ENCODE results near the gene PCDHB1. TPM values are rescaled to one million over a fixed set of nuclear protein-coding genes. Genes with fewer than 3 reads are reported as not detected.

The PCDHB1 gene
- total and polyA plus RNA-seq, 2 donors (not counting 3 experiments of a cell fraction or from before 2014, with no cell fraction given) = not detected

DNA sequence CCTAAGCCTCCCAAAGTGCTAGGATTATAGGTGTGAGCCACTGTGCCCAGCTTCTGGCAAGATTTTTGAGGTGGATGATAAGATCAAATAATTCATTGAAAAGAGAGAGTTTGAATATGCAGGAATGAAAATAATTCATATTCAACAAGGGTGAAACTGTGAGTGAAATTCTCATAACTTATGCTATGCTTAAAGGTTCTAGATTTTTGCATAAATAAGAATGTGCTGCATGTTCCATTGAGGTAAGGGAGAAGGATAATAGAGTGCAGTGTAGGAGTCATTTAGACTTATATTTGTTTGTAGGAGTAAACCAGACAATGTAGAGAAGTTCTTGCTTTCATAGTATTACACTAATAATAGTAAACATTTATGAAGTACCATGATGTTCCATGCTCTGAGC, 31.1 kb downstream of the PCDHB1 start:
- Histone ChIP-seq H2AFZ (ENCODE audit: low read depth, low read length) (no peak overlapping the region), H3K9me1 (replicated peaks; ENCODE audit: control insufficient read depth, extremely low read depth, insufficient read depth, low read length) (no peaks in the 10 kb centered on the region), H3K9me3 (replicated peaks; ENCODE audit: control insufficient read depth, insufficient read depth, low read length) (no peaks in the 10 kb centered on the region), H3K4me1 (ENCODE audit: control insufficient read depth, extremely low read depth, insufficient read depth, low read length) (no peaks in the 10 kb centered on the region), H3K4me3 (replicated peaks in 1 of 3; ENCODE audit: insufficient read depth in 1 of 3, low read depth in 1 of 3, low read length in 3 of 3) (no peak overlapping the region), H3K36me3 (ENCODE audit: control insufficient read depth in 2 of 2, extremely low read depth in 1 of 2, insufficient read depth in 2 of 2, low read length in 2 of 2) (no peaks in the 10 kb centered on the region), H3K27ac (ENCODE audit: insufficient read depth, low read depth, low read length) (no peak overlapping the region), H3K9ac (replicated peaks; ENCODE audit: extremely low read depth, insufficient read depth, low read length) (no peak overlapping the region), H3K27me3 (ENCODE audit: control insufficient read depth in 2 of 2, insufficient read depth in 2 of 2, low read length in 2 of 2) (no peaks in the 10 kb centered on the region), H3K4me2 (ENCODE audit: insufficient read depth, low read length) (no peak overlapping the region), H3K79me2 (ENCODE audit: control insufficient read depth, insufficient read depth, low read length) (no peaks in the 10 kb centered on the region), H4K20me1 (replicated peaks; ENCODE audit: control insufficient read depth, extremely low read depth, insufficient read depth, low read length) (no peaks in the 10 kb centered on the region)
- no peak for FAIRE-seq
- ChIA-PET POLR2A (no interaction called here), CTCF (interaction anchor here (0.7 kb wide), 1 partner anchor 147 kb away, joined by 3 read pairs; no protein-coding TSS in a partner anchor)
- TF ChIP-seq POLR2A (IDR thresholded peaks at IDR 0.05; ENCODE audit: low read depth, low read length) (no peak), POLR2AphosphoS5 (IDR thresholded peaks at IDR 0.05; ENCODE audit: insufficient read depth, low read depth, low read length) (no peak), GATA2 (IDR thresholded peaks at IDR 0.05; ENCODE audit: insufficient read depth, insufficient read length, low read depth, low read length) (no peak), MYC (IDR thresholded peaks at IDR 0.05; ENCODE audit: low read depth, low read length) (no peak), JUN (IDR thresholded peaks at IDR 0.05; ENCODE audit: borderline replicate concordance, insufficient read depth, insufficient read length, low read depth) (no peak), FOS (IDR thresholded peaks at IDR 0.05; ENCODE audit: borderline replicate concordance, insufficient read depth, low read length) (no peak), CTCF (IDR thresholded peaks at IDR 0.05; ENCODE audit: extremely low read depth in 1 of 2, insufficient read depth in 1 of 2, low read depth in 1 of 2, low read length in 2 of 2) (no peak), EZH2 (IDR thresholded peaks at IDR 0.05; ENCODE audit: borderline replicate concordance, low read depth, low read length, severe bottlenecking) (no peak)
- TF ChIP-seq, protein P1, sequence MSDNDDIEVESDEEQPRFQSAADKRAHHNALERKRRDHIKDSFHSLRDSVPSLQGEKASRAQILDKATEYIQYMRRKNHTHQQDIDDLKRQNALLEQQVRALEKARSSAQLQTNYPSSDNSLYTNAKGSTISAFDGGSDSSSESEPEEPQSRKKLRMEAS (IDR thresholded peaks at IDR 0.05; ENCODE audit: insufficient read depth, insufficient read length) = no peak
- no peak for DNase-seq (ENCODE audit: low read depth, low spot score)
- intact Hi-C loops (cut with micrococcal nuclease) (no loop called here), dilution Hi-C loops (cut with MboI; ENCODE audit: extremely low pct_ligation_motif_present, low sequenced_read_pairs) (no loop called here)
- no TSS peak for BruUV-seq (replicated peaks)
